Adipose tissue (tissue), 3 donors: ENCODE measurements around the gene SPTLC1. TPM values are rescaled to one million over a fixed set of nuclear protein-coding genes. Genes with fewer than 3 reads are reported as not detected.
"Not testable (repeated sequence)": the region's sequence is repeated elsewhere in the genome, so short reads cannot be mapped to it uniquely, and the experiment has no call there.

ENCODE experiments used
- H3K27ac ChIP-seq: one replicate; pipeline ENCODE4 v1.5.1; 2013; ENCODE audit warnings: low read depth, low read length
- WGBS, 3 donors: extraction: QIAGEN DNeasy Blood & Tissue Kit; methylation state at CpG; one replicate each; pipeline ENCODE4 v1.1.7; 2013; 5-methylcytosine and 5-hydroxymethylcytosine counted together
- polyA plus RNA-seq, 3 donors: library from polyadenylated mRNA; stranded (reverse); fragments of 200-250 nt; gene quantifications; one replicate each; pipeline ENCODE4 v1.2.3, GENCODE V29; 2013
- donor health status: healthy with polysubstance abuse.
- donor health status: Bipolar disorder and iron deficiency.
- donor health status: healthy.

The SPTLC1 gene, protein sequence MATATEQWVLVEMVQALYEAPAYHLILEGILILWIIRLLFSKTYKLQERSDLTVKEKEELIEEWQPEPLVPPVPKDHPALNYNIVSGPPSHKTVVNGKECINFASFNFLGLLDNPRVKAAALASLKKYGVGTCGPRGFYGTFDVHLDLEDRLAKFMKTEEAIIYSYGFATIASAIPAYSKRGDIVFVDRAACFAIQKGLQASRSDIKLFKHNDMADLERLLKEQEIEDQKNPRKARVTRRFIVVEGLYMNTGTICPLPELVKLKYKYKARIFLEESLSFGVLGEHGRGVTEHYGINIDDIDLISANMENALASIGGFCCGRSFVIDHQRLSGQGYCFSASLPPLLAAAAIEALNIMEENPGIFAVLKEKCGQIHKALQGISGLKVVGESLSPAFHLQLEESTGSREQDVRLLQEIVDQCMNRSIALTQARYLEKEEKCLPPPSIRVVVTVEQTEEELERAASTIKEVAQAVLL
- polyA plus RNA-seq, result 10 to 100 TPM; 24.1 to 37.7 (median 24.5) TPM

DNA sequence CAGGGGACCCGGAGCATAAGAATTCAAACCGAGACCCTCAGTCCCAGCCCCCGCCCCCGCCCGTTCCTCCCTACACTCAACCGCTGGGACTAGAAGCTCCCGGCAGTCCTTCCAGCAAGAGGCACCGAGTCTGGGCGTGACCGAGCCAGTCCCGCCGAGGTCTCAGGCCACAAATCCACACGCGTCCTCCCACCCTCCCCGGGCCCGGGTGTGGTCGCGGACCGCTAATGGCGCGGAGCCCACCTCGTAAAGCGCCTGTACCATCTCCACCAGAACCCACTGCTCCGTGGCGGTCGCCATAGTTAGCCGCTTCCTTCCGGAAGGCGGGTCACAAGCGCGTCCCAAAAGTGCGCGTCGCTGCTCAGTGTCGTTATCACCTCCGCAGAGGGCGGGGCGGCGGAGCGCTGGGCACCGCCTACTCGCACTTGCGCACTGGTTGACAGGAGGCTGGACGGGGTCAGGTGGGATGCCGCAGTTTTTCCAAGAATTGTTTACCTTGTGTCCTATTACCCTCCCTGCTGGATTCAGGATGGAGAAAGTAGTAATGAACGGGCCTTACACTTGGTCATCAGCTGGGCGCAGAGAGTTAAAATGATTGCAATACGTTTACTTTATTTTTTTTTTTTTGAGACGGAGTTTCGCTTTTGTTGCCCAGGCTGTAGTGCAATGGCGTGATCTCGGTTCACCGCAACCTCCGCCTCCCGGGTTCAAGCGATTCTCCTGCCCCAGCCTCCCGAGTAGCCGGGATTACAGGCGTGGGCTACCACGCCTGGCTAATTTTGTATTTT, at the start of gene SPTLC1:
TSS of gene SPTLC1 (minus strand) at position 343 of the 788 bp plus-strand sequence. CDS start at position 300, 43 bp downstream.
- no peak within 1 kb of the TSS for H3K27ac ChIP-seq
- 0 to 1% (median 1%) methylated on average over 60 of the region's 60 CpGs for WGBS, 3 donors

DNA sequence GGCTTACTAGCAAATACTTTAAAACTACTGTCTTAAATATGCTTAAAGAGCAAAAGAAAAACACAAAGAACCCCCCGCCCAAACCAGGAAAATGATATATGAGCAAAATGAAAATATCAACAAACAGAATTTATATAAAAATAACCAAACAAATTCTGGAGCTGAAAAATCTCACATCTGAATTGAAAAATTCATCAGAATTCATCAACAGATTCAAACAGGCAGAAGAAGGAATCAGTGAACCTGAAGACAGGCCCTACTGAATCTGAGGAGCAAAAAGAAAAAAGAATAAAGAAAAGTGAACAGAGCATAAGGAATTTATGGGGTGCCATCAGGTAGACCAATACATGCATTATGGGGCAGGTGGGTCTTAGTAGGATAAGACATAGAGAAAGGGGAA, 49.8 kb upstream of the SPTLC1 start:
- no peak overlapping the region for H3K27ac ChIP-seq
- 77 to 100% (median 92%) methylated on average over 1 of the region's 1 CpG for WGBS, 3 donors

DNA sequence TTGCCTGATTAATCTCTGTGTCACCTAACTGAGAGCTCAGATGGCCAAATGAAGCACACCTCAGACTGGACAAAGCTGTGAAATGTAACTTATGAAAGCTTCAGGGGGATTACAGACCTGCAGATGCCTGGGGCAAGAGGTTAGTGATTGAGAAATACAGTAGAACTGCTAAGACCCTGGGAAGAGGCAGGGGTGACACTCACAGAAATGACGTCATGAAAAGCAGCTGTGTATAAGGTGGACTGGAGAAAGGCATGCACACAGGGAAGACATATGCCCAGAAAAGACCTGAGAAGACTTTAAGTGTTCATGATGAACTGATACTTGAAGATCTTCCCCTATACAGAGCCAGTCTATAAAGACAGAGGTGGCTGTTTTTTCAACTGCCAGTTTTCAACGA, 49.3 kb upstream of the SPTLC1 start:
- H3K27ac ChIP-seq, result no peak overlapping the region
- WGBS, 3 donors, result 83 to 86% (median 84%) methylated on average over 2 of the region's 2 CpGs

DNA sequence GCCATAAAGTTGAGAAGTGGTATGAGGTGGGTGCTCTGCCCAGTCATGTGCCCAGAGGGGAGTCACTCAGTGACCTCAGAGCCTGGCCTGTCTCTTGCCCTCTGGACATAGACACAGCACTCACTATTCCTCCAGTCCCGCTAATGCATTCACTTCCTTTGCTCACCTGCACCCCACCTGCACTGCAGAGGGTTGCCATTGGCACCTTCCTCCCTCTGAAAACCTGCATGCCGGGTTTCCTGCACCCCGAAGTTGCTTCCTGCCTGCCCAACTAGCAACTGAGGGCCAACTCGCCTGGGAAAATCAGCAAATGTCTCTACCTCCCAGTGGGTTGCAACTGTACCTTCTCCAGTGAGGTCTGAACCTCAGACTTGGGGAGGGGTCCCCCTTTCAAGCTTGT, 48.1 kb upstream of the SPTLC1 start:
- H3K27ac ChIP-seq, result no peak overlapping the region
- WGBS, 3 donors, result 77 to 82% (median 79%) methylated on average over 4 of the region's 4 CpGs

DNA sequence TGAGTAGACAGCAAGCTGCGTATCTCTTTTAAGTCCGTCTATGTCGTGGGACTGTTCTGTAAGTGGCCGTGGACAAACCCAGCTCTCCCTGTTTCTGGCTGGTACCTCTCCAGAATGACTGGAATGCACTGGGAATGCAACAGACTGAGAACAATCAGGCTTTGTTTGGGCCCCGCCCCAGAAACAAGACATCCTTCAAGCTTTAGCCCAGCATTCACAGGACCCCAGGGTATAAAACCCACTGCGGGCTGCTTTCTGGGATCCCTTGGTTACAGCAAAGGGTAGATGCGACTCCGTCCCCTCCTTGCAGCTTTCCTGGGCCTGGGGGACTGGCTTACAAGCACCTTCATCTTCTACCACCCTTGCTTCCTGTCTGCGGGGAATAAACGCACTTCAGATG, 45.6 kb upstream of the SPTLC1 start:
- WGBS, 3 donors, result 88 to 92% (median 89%) methylated on average over 10 of the region's 10 CpGs
- no peak overlapping the region for H3K27ac ChIP-seq

DNA sequence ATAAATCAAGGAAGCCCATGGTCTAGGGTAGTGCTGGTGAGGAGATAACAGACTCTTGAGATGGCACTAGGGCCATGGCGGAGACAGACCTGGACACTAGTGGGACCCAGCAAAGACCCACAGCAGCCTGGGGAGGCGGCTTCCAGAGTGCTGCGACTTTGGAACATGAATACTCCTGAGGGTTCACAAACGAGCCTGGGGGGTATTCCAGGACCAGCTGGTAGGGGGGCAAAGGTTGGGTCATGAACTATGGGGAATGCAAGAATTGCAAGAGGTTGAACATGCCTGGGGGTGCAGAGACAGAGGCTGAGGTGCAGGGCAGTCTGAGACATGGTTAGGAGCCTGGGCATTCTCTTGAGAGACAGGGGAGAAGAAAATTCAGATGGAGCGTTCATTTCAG, 43.8 kb upstream of the SPTLC1 start:
- 80 to 85% (median 85%) methylated on average over 5 of the region's 5 CpGs for WGBS, 3 donors
- H3K27ac ChIP-seq, result no peak overlapping the region

DNA sequence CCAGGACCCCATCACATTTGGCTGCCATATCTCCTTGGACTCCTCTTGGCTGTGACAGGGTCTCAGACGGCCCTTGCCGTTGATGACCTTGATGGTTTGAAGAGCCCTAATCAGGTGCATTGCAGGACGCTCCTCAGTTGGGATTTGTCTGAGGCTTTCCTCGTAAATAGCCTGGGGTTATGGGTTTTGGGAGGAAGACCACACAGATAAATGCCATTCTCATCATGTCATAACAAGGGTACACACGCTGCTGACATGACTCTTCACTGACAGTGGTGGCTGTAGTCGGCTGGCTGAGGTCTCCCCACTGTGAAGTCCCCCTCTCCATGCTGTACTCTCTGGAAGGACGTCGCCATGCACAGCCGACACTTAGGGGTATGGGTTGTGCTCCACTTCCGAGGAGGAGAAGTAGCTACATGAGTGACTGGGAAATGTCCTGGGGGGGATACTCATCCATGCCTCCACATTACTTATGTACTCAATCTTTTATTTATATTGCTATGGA, 42.9 kb upstream of the SPTLC1 start:
- WGBS, 3 donors, result 69 to 90% (median 88%) methylated on average over 10 of the region's 10 CpGs
- no peak overlapping the region for H3K27ac ChIP-seq

DNA sequence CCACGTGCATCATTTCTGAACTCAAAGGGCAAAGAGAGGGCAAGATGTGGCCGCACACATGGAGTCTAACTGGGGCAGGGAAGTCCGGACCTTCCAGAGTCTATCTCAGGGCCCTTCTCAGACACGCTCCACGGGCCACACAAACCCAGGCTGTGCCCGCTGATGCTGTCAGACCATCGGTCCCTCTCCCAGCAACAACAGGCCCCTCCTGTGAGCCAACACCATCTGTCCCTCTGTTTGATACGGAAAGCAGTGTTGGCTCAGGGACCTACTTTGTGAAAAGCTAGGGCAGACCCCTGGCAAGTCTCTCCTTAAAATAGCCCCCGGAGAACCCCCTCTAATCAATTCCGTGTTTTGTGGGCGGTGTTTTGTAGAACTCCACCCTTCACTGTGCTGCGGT, 40.5 kb upstream of the SPTLC1 start:
- H3K27ac ChIP-seq, result not testable (repeated sequence)
- 75 to 87% (median 85%) methylated on average over 12 of the region's 12 CpGs for WGBS, 3 donors

DNA sequence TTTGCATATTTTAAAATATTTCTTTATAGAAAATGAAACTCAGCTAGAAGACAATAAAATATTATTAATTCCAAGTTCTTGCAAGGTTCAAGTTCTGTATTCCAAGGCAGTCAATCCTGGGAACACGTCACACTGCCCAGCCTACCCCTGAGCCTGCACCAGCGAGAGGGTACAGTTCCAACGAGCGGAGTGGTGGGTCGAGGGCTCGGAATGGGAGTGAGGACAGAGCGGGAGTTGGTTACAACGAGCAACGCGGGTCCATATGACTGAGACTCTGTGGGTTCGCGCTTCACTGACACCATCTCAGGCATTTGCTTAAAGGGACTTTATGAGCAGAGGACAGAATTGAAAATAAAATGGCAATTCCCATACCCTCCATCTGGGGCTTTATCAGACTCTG, 40.0 kb upstream of the SPTLC1 start:
- WGBS, 3 donors, result 82 to 94% (median 92%) methylated on average over 12 of the region's 12 CpGs
- no peak overlapping the region for H3K27ac ChIP-seq

DNA sequence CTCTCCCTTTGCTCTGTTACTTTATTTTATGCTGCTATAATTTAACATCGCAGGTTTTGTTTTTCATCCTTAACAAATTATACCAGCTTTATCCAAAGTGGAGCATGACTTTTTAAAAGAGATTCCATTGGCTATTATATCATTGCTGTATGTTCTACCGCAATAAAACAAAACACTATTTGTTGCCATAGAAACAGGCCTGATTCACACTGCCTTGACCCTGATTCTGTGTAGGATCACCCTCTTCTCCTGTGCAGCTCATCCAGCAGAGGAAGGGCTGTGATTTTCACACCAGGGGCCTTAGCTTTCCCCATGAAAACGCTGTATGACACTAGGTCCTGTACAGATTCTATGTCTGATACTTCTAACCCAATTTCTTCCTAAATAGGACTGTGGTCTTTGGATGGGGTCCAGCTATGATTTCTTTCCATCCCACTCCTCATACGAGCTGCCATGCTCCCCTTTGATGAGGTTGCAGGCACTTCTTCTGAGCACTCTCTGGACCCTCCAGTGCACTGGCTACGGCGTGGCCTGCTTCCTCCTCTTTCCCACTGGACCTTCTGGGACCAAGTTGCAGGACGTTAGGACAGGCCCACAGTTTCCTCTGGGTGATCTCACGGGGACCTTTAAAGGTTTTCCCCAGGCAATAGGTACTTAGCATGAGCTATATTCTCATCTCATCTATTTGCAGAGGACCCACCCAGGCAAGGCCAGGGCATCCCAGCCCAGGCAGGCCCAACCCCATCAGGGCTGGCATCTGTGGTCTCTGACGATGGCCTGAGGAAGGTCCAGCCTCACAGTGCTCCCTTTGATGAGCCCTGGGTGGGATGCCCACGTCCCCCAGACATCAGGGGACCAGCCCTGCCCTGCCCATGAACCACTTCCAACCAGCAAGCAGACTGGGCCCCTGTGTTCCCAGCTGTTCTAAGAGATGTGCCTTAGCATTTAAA, 38.5 kb upstream of the SPTLC1 start:
- H3K27ac ChIP-seq, result not testable (repeated sequence)
- 68 to 79% (median 74%) methylated on average over 10 of the region's 10 CpGs for WGBS, 3 donors

DNA sequence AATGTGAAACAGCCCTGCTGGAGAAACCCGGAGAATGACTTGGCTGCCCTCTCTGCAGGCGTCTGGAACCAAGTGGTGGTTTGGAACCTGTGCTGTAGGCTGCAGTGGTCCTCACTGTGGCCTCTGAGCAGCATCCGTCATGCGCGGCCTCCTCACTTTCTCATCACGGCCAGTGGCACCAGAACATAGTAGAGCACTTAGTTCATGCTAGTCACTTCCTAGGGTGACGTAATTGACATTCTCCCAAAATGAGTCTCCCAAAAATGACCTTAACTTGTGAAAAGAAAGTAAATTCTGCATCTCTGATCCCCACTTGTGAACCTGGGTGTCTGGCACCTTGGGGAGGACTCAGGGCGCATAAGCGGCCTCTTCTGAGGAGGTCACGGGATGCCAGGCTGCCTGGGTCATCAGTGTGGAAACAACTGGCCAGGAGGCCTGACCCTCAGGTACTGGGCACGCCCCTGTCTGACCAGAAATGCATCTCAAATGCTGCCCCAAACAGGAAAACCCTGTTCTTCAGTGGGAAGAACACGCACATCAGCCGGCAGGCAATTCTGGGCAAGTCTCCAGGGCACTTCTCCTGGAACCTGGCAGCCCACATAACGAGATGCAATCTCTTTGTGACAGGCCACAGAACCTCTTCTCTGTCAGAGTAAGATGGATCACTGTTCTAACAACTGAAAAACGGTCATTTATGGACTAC, 36.6 kb upstream of the SPTLC1 start:
- no peak overlapping the region for H3K27ac ChIP-seq
- 65 to 69% (median 67%) methylated on average over 15 of the region's 15 CpGs for WGBS, 3 donors

DNA sequence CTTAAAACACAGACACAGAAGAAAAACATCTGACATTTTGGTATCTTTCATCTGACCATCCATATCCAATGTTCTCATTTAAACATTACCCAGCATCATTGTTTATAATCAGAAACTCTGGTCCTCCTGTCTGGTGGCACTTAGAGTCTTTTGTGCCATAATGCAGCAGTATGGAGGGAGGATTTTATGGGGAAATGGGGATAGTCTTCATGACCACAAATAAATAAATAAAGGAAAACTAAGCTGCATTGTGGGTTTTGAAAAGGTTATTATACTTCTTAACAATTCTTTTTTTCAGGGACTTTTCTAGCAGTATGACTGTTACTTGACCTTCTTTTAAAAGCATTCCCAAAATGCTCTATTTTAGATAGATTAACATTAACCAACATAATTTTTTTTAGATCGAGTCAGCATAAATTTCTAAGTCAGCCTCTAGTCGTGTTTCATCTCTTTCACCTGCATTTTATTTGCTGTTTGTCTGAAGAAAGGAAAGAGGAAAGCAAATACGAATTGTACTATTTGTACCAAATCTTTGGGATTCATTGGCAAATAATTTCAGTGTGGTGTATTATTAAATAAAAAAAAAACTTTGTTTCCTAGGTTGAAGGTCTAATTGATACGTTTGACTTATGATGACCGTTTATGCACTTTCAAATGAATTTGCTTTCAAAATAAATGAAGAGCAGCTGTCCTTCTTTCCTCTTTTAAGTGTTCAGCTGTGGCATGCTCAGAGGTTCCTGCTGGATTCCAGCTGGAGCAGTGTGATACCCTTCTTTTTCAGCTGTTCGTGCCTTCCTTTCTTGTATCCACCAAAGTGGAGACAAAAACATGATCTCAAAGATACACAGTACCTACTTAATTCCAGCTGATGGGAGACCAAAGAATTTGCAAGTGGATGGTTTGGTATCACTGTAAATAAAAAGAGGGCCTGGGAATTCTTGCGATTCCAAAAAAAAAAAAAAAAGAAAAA, 35.6 kb upstream of the SPTLC1 start:
- 74 to 84% (median 82%) methylated on average over 7 of the region's 7 CpGs for WGBS, 3 donors
- not testable (repeated sequence) for H3K27ac ChIP-seq

DNA sequence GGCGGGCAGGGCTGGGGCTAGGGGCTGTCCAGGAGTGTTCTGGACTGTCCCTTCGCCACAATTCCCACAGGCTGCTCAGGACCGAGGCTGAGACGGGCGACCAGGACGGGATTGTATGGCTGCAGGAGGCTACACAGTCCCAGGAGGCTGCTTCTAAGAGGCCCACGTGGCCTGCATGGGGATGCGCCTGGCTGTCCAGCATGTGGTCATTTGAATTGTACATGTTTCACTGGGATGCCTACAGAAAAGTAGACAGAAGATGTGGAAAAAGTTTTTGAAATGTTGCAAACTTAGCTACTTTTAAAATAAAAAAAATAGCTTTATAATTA, 32.6 kb upstream of the SPTLC1 start:
- WGBS, 3 donors, result 61 to 76% (median 75%) methylated on average over 8 of the region's 8 CpGs
- no peak overlapping the region for H3K27ac ChIP-seq

DNA sequence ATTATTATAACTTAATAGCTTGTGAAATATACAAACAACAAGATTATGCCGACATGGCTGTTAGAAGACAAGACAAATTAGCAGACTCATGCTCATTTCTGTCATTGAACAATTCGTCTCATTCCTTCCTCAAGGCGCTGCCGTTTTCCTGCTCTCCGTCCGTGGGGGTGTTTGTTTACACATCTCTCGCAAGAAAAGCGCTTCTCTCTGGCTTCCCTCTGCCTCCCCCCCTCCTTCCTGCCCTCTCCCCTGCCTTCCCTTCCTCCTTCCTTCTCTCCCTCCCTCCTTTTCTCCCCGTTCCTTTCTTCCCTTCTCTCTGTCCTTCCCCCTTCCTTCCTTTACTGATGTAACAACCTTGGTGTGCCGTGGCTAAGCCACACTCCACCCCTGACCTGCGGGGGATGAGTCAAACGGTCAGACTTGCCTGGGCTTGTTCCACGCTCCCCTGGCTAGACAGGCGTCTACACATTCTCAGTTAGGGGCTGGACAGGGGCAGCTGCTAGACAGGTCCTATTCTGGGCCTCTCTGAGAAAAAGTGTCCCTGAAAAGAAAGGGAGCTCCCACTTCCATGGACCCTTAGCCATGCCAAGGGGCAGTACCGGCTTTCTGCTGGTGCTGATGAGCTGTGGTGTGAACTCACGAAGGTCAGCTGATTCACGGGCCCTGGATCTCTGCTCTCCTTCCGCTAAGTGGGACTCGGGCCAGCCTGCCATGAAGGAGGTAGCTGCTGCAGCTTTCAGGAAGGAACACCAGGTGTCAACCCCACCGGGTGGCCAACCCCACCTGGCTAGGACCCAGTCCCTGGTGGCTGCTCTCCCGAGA, 32.0 kb upstream of the SPTLC1 start:
- 13 to 22% (median 14%) methylated on average over 21 of the region's 21 CpGs for WGBS, 3 donors
- no peak overlapping the region for H3K27ac ChIP-seq

DNA sequence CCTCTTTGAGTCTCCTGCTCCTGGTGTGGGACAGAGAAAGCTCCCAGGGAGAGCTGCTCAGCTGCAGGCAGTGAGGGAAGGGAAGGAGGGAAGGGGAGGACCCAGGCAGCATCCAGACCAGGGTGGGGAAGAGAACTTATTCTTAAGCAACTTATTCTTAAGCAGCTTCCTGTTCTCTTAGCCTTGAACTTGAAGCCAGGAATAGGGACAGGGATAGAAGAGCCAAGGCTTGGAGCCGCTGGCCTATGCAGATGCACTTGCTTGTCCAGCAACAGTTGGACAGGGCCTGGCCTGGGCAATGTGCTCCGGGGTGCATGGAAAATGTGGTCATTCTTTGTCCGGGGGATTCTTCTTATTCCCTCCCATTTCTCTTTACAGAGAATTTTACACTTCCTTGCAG, 31.4 kb upstream of the SPTLC1 start:
- 28 to 59% (median 30%) methylated on average over 3 of the region's 3 CpGs for WGBS, 3 donors
- no peak overlapping the region for H3K27ac ChIP-seq

DNA sequence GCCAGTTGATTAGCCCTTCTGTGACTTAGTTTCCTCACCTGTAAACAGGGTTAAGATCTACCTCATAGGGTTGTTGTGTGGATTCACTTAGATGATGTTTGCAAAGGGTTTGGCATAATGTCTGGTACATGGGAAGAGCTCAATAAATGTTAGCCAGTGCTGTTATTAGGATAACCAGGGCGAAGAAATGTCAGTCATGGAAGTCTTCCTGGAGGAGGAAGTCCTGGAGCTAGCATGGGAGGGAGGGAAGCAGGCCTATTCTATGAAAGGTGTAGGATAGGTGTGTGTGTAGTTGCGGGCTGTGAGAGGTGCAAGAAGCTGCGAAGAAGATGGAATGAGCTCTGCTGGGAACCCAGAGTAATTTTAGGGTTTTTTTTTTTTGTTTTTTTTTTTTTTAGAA, 30.6 kb upstream of the SPTLC1 start:
- 83 to 96% (median 95%) methylated on average over 3 of the region's 3 CpGs for WGBS, 3 donors
- not testable (repeated sequence) for H3K27ac ChIP-seq
